GM06990 (cell line): ENCODE measurements around the gene IGFN1.

Experiments used
- DNase-seq: peaks from one replicate; pipeline ENCODE4 v3.0.0-alpha.2; 2011; ENCODE audit not compliant: insufficient read length; ENCODE audit errors: extremely low read depth
- H3K27me3 ChIP-seq: replicated peaks from 2 replicates; pipeline ENCODE4 v1.6.0; 2011; ENCODE audit warnings: low read length; ENCODE audit not compliant: control insufficient read depth, insufficient read depth
- H3K36me3 ChIP-seq: 2 replicates; pipeline ENCODE4 v1.5.1; 2011; ENCODE audit warnings: low read length; ENCODE audit not compliant: control insufficient read depth, insufficient read depth
- H3K4me3 ChIP-seq: replicated peaks from 2 replicates; pipeline ENCODE4 v1.5.1; 2011; ENCODE audit warnings: low read depth, mild to moderate bottlenecking, control low read depth, low read length
- CTCF ChIP-seq: IDR thresholded peaks from 2 replicates; pipeline ENCODE4 v1.5.1; 2011; ENCODE audit warnings: low read length, control low read depth, mild to moderate bottlenecking, inconsistent platforms; ENCODE audit not compliant: insufficient read depth, poor library complexity, severe bottlenecking

Gene IGFN1

GRCh38 chr1:201220388-201220715 lies 29.7 kb downstream of the IGFN1 start:
- no peaks in the 10 kb centered on the region for H3K36me3 ChIP-seq
- no peak for DNase-seq
- no peak overlapping the region for H3K4me3 ChIP-seq

GRCh38 chr1:201221201-201221846 lies 30.7 kb downstream of the IGFN1 start:
- H3K36me3 ChIP-seq, result no peaks in the 10 kb centered on the region
- no peak for TF ChIP-seq CTCF
- DNase-seq, result no peak
- no peaks in the 10 kb centered on the region; the same call in 1 of the 2 replicates for H3K27me3 ChIP-seq
- no peak overlapping the region for H3K4me3 ChIP-seq

More at GRCh38 chr1:201220388-201220715, 29.7 kb downstream of the IGFN1 start:
- TF ChIP-seq CTCF, result no peak
- peaks cover 2% of the 10 kb centered on the region for H3K27me3 ChIP-seq

- no peak for TF ChIP-seq CTCF
- no peak overlapping the region for H3K4me3 ChIP-seq
- DNase-seq, result no peak
- no peaks in the 10 kb centered on the region for H3K36me3 ChIP-seq
- H3K27me3 ChIP-seq, result no peaks in the 10 kb centered on the region; the same call in 1 of the 2 replicates
These were observed 31.5 kb downstream of the IGFN1 start for GRCh38 chr1:201222125-201222524.

- H3K36me3 ChIP-seq, result no peaks in the 10 kb centered on the region
- H3K27me3 ChIP-seq, result no peaks in the 10 kb centered on the region; the same call in 1 of the 2 replicates
- no peak overlapping the region for H3K4me3 ChIP-seq
- DNase-seq, result no peak
- no peak for TF ChIP-seq CTCF
These were observed 33.4 kb downstream of the IGFN1 start for GRCh38 chr1:201223852-201224665.

GRCh38 chr1:201224666-201225370 lies 34.2 kb downstream of the IGFN1 start:
- no peaks in the 10 kb centered on the region for H3K36me3 ChIP-seq
- no peak for DNase-seq
- H3K27me3 ChIP-seq, result no peaks in the 10 kb centered on the region; the same call in 1 of the 2 replicates
- no peak overlapping the region for H3K4me3 ChIP-seq
- no peak for TF ChIP-seq CTCF
